Esophagus squamous epithelium (tissue), 4 donors: ENCODE results near the gene GRK5.

Experiments
- POLR2A ChIP-seq, 4 donors: fragments of 450-650 bp; IDR thresholded peaks; one replicate each; pipeline ENCODE4 v1.6.1; 2017; ENCODE audit warnings: antibody characterized with exemption in 4 of 4, mild to moderate bottlenecking in 4 of 4, moderate library complexity in 3 of 4
- TF ChIP-seq, protein P1 (sequence below), 6 experiments: fragments of 450-650 bp in 4 of 6; fragments of 200-600 bp in 2 of 6; sonication (generic) in 2 of 6; IDR thresholded peaks; one replicate each; pipeline ENCODE4 v1.5.1; 2016 to 2019; ENCODE audit warnings: antibody characterized with exemption in 6 of 6, mild to moderate bottlenecking in 4 of 6, moderate library complexity in 4 of 6

DNA sequence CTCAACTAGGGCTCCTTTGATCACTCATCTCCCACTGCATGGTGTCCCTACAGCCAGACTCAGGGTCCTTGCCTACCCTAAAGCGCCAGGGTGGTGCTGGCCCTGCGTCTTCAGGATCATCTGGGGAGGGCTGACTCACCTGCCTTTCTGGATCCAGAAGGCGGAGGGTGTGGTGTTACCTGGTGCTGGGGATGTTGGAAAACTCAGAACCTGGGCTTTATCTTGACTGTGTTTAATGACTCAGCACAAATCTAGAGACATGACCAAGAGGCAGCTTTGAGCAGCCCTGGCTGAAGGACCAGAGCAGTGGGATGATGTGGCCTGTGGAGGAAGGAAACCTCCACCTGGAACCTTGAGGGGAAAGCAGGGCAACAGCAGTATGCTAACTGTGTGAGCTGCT lies 96.5 kb downstream of the GRK5 start:
- no peak for TF ChIP-seq POLR2A (IDR thresholded peaks at IDR 0.05)
- TF ChIP-seq, protein P1, sequence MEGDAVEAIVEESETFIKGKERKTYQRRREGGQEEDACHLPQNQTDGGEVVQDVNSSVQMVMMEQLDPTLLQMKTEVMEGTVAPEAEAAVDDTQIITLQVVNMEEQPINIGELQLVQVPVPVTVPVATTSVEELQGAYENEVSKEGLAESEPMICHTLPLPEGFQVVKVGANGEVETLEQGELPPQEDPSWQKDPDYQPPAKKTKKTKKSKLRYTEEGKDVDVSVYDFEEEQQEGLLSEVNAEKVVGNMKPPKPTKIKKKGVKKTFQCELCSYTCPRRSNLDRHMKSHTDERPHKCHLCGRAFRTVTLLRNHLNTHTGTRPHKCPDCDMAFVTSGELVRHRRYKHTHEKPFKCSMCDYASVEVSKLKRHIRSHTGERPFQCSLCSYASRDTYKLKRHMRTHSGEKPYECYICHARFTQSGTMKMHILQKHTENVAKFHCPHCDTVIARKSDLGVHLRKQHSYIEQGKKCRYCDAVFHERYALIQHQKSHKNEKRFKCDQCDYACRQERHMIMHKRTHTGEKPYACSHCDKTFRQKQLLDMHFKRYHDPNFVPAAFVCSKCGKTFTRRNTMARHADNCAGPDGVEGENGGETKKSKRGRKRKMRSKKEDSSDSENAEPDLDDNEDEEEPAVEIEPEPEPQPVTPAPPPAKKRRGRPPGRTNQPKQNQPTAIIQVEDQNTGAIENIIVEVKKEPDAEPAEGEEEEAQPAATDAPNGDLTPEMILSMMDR (IDR thresholded peaks at IDR 0.05) = no peak
